K562 (cell line): Measurements from ENCODE around the gene ABCG1. TPM values are rescaled to one million over a fixed set of nuclear protein-coding genes. Genes with fewer than 3 reads are reported as not detected.
A peak's percentile ranks its signal among the peaks of the same experiment; 100 is the strongest.

ENCODE experiments used
- ATAC-seq: fragments of 200-7000 bp; cut with Tn5 transposase; 3 replicates; pipeline ENCODE4 v1.9.1; 2020; ENCODE audit warnings: moderate library complexity
- BruUV-seq: library from RNA; stranded (reverse); fragments of 400-500 nt; replicated peaks from 2 replicates; lab custom pipeline; 2021; lab: Mats Ljungman, UMichigan
- CTCF ChIA-PET: fragments of 300-600 bp; formaldehyde crosslinking; extraction: SDS; loops from one replicate; lab custom pipeline; 2021; ENCODE audit warnings: low intra/inter-chr PET ratio; lab: Yijun Ruan, JAX
- POLR2A ChIA-PET: fragments of 300-600, 350-650 bp; sonication (Branson Sonifier 250); formaldehyde crosslinking; extraction: SDS; loops from one replicate; lab custom pipeline; 2021; ENCODE audit warnings: antibody characterized with exemption, inconsistent platforms; lab: Yijun Ruan, JAX
- DNase-seq, 4 experiments: peaks; one replicate each; pipeline versions ENCODE4 v3.0.0 to v3.0.0-alpha.2; 2011 to 2018; ENCODE audit warnings: low spot score in 3 of 4, mixed read lengths in 3 of 4; ENCODE audit errors: extremely low read depth in 1 of 4
- FAIRE-seq: peaks from 2 replicates; lab custom pipeline; 2011; peaks lifted over from hg19 to GRCh38; lab: Jason Lieb, UNC
- H2AFZ ChIP-seq: 2 replicates; pipeline ENCODE4 v1.6.0; 2011; ENCODE audit warnings: low read depth, low read length, control low read depth, inconsistent platforms
- H3K27ac ChIP-seq: fragments of 200-600 bp; 3 replicates; pipeline ENCODE4 v1.8.0; 2011; ENCODE audit warnings: low read depth, mild to moderate bottlenecking, control low read depth, inconsistent platforms, low read length, moderate library complexity, mixed read lengths; ENCODE audit errors: extremely low read depth
- H3K27me3 ChIP-seq, 2 experiments: fragments of 300-600 bp in 1 of 2; 2 replicates in 1 of 2; 3 replicates in 1 of 2; pipeline versions ENCODE4 v1.6.0 to v1.8.0; 2011; ENCODE audit warnings: inconsistent platforms in 2 of 2, low read length in 2 of 2, mild to moderate bottlenecking in 1 of 2, mixed read lengths in 1 of 2, moderate library complexity in 1 of 2; ENCODE audit not compliant: control insufficient read depth in 2 of 2, insufficient read depth in 2 of 2
- H3K36me3 ChIP-seq: fragments of 300-600 bp; 3 replicates; pipeline ENCODE4 v1.8.0; 2011; ENCODE audit warnings: mild to moderate bottlenecking, low read length, inconsistent platforms; ENCODE audit not compliant: control insufficient read depth, insufficient read depth
- H3K4me1 ChIP-seq, 2 experiments: fragments of 200-600 bp in 1 of 2; replicated peaks in 1 of 2; 2 replicates in 1 of 2; 3 replicates in 1 of 2; pipeline versions ENCODE4 v1.5.1 to v1.8.0; 2011; ENCODE audit warnings: inconsistent platforms in 2 of 2, low read length in 2 of 2, mild to moderate bottlenecking in 1 of 2, mixed read lengths in 1 of 2, moderate library complexity in 1 of 2; ENCODE audit not compliant: control insufficient read depth in 2 of 2, insufficient read depth in 2 of 2
- H3K4me2 ChIP-seq: 2 replicates; pipeline ENCODE4 v1.6.1; 2011; ENCODE audit warnings: low read length, control low read depth, inconsistent platforms, mixed read lengths; ENCODE audit not compliant: insufficient read depth
- H3K4me3 ChIP-seq: fragments of 200-600 bp; sonication (generic), shearing (Covaris generic); 2 replicates; pipeline ENCODE4 v1.5.1; 2016; ENCODE audit warnings: control low read depth, inconsistent platforms
- H3K79me2 ChIP-seq: fragments of 200-600 bp; 3 replicates; pipeline ENCODE4 v1.8.0; 2011; ENCODE audit warnings: low read length, inconsistent platforms; ENCODE audit not compliant: control insufficient read depth, insufficient read depth
- H3K9ac ChIP-seq, 2 experiments: 2 replicates each; pipeline versions ENCODE4 v1.6.0 to v1.6.1; 2011; ENCODE audit warnings: low read depth in 2 of 2, low read length in 2 of 2, control low read depth in 1 of 2, inconsistent platforms in 1 of 2, mild to moderate bottlenecking in 1 of 2, mixed read lengths in 1 of 2; ENCODE audit not compliant: insufficient read depth in 1 of 2
- H3K9me1 ChIP-seq: one replicate; pipeline ENCODE4 v1.6.0; 2011; ENCODE audit warnings: inconsistent platforms, mild to moderate bottlenecking, low read length, moderate library complexity; ENCODE audit not compliant: control insufficient read depth, insufficient read depth
- H3K9me3 ChIP-seq: replicated peaks from 2 replicates; pipeline ENCODE4 v1.5.1; 2011; ENCODE audit warnings: low read depth, low read length, inconsistent platforms; ENCODE audit not compliant: control insufficient read depth, insufficient read depth
- H4K20me1 ChIP-seq: replicated peaks from 2 replicates; pipeline ENCODE4 v1.6.1; 2011; ENCODE audit warnings: low read length, inconsistent platforms, mixed read lengths; ENCODE audit not compliant: control insufficient read depth, insufficient read depth
- POLR2A ChIP-seq: fragments of 450-650 bp; conservative IDR thresholded peaks from 2 replicates; pipeline ENCODE4 v1.6.1; 2016
- REST ChIP-seq, 2 experiments: fragments of 450-650 bp; formaldehyde crosslinking in 1 of 2; IDR thresholded peaks; 2 replicates each; pipeline versions ENCODE4 v1.4.0 to v1.6.1; 2014 to 2020; ENCODE audit warnings: mild to moderate bottlenecking in 2 of 2, borderline replicate concordance in 1 of 2, low read depth in 1 of 2
- STAT5B ChIP-seq: fragments of 250-450 bp; sonication (Bioruptor Pico); IDR thresholded peaks from 2 replicates; pipeline ENCODE4 v1.8.0; 2021; ENCODE audit warnings: mild to moderate bottlenecking, inconsistent platforms
- ZBTB17 ChIP-seq: fragments of 450-650 bp; formaldehyde crosslinking; IDR thresholded peaks from 2 replicates; pipeline ENCODE4 v1.4.0; 2020; ENCODE audit warnings: mild to moderate bottlenecking
- ZNF224 ChIP-seq: sonication (generic); formaldehyde crosslinking; IDR thresholded peaks from 2 replicates; pipeline ENCODE4 v1.8.0; 2022; ENCODE audit warnings: mild to moderate bottlenecking, missing genetic modification reagents
- WGBS: fragments of 100-300 bp; shearing (Covaris generic); methylation state at CpG from one replicate; pipeline ENCODE4 v1.1.6; 2016; ENCODE audit warnings: low coverage, mixed read lengths; ENCODE audit not compliant: insufficient coverage; ENCODE audit errors: missing lambda C conversion rate; 5-methylcytosine and 5-hydroxymethylcytosine counted together
- in situ Hi-C: fragments of 300-500 bp; cut with MboI; formaldehyde crosslinking; loops from 4 replicates; pipeline ENCODE4 v1.15.0; 2018; ENCODE audit warnings: inconsistent platforms, mixed read lengths
- intact Hi-C: fragments of 100-400 bp; cut with micrococcal nuclease; formaldehyde crosslinking; loops from 2 replicates; pipeline ENCODE4 v1.14.2; 2022
- polyA plus RNA-seq, 8 experiments: library from polyadenylated mRNA; depleted of rRNA in 4 of 8; stranded (reverse) in 5 of 8; unstranded in 3 of 8; fragments of >200 nt; fragmentation: Nextera tagmentation in 2 of 8; fragmentation: Illumina TruSeq in 1 of 8; extraction: Ambion mirVana in 2 of 8; extraction: Trizol in 1 of 8; gene quantifications; 2 replicates each; pipeline versions ENCODE4 v1.2.1 to v1.2.3, GENCODE V29; 2011 to 2014; ENCODE audit warnings: inconsistent platforms in 1 of 8, missing spikeins in 1 of 8
- total RNA-seq, 7 experiments: library from RNA; depleted of rRNA in 6 of 7; stranded (reverse); fragments of >200 nt in 6 of 7; fragmentation: Illumina TruSeq in 2 of 7; extraction: Trizol in 2 of 7; gene quantifications; 2 replicates each; pipeline versions ENCODE4 v1.2.1 to v1.2.3, GENCODE V29; 2011 to 2021; ENCODE audit warnings: low replicate concordance in 1 of 7
- TF ChIP-seq, protein P1 (sequence below): fragments of 450-650 bp; conservative IDR thresholded peaks from 2 replicates; pipeline ENCODE4 v1.6.1; 2016; ENCODE audit warnings: missing genetic modification characterization, low read depth, mild to moderate bottlenecking, missing compliant biosample characterization, moderate library complexity

ABCG1 gene
- total and polyA plus RNA-seq, 9 of the 15 experiments (the other 6 are each of a cell fraction or from before 2014, with no cell fraction given) = 0.04 to 0.09 TPM; not detected in 7

DNA sequence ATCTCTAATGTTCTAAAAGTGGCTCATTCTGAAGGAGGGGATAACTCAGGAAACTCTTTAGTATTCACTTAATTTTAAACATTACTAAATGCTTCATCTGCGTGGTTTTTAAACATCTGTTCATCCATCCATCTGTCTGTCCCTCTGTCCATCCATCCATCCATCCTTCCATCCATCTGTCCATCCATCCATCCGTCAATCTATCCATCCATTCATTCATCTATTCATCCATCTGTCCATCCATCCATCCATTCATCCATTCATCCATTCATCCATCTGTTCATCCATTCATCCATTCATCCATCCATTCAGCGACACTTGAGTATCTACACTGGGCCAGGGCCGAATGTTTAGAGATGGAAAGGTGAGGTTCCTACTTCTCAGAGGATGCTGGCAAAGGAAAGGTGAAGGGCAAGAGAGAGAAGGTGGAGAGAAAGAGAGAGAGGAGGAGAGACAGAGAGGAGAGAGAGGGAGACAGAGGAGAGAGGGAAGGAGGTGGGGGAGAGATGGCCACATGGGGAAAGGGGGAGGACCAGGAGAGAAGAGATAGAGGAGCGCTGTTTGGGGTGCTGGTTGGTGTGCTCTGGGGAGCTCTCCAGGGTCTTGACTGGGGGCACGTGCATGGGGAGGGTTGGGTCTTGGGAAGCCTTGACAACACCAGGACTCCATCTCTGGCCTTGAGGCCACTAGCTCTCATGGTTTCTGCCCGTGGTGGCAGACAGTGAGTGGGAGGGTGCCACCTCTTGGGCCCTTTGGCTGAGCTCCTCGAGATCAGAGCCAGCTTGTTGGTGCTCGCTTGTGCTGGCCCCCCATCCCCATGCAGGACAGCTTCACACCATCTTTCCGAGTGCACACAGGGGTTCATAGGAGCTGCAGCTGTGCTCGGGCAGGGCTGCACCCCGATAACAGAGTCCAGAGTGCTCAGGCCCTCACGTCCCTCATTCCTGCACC is 45.6 kb downstream of the ABCG1 start:
- peaks cover 24 to 67% of the 10 kb centered on the region in 2 experiments for H3K27me3 ChIP-seq
- ChIA-PET CTCF (no interaction called here), POLR2A (no interaction called here)
- H2AFZ ChIP-seq = no peak overlapping the region
- intact Hi-C loops (no loop called here), in situ Hi-C loops (no loop called here)
- no peaks in the 10 kb centered on the region for H3K4me1 ChIP-seq
- H4K20me1 ChIP-seq = peaks cover 17% of the 10 kb centered on the region; the same call in 1 of the 2 replicates
- H3K4me3 ChIP-seq = no peak overlapping the region
- peaks cover 2% of the 10 kb centered on the region for H3K9me1 ChIP-seq
- ATAC-seq = no peak
- BruUV-seq = no TSS peak
- H3K79me2 ChIP-seq = no peaks in the 10 kb centered on the region
- H3K9me3 ChIP-seq = no peaks in the 10 kb centered on the region
- H3K4me2 ChIP-seq = no peak overlapping the region
- 0% methylated on average over 13 of the region's 13 CpGs for WGBS
- no peak overlapping the region for H3K27ac ChIP-seq
- no peak overlapping the region for H3K9ac ChIP-seq
- no peak for DNase-seq
- H3K36me3 ChIP-seq = no peaks in the 10 kb centered on the region
- FAIRE-seq = no peak
- TF ChIP-seq REST (IDR thresholded peaks at IDR 0.05; ENCODE audit: borderline replicate concordance) (peak; percentile 18; the same call in 1 of the 2 replicates), REST (CRISPR knock-in tag; IDR thresholded peaks at IDR 0.05; ENCODE audit: low read depth) (no peak), ZBTB17 (CRISPR knock-in tag) (no peak), POLR2A (no peak), ZNF224 (no peak), STAT5B (no peak)
- TF ChIP-seq, protein P1, sequence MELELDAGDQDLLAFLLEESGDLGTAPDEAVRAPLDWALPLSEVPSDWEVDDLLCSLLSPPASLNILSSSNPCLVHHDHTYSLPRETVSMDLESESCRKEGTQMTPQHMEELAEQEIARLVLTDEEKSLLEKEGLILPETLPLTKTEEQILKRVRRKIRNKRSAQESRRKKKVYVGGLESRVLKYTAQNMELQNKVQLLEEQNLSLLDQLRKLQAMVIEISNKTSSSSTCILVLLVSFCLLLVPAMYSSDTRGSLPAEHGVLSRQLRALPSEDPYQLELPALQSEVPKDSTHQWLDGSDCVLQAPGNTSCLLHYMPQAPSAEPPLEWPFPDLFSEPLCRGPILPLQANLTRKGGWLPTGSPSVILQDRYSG = no peak
